HG03135 (cell line): ENCODE results near the gene ALG12.
A peak's percentile ranks its signal among the peaks of the same experiment; 100 is the strongest.

Experiments
- ATAC-seq: cut with Tn5 transposase; IDR thresholded peaks from one replicate; pipeline ENCODE4 v1.9.1; 2021; ENCODE audit warnings: mild to moderate bottlenecking, moderate library complexity; ENCODE audit not compliant: unreplicated experiment

ALG12 gene

DNA sequence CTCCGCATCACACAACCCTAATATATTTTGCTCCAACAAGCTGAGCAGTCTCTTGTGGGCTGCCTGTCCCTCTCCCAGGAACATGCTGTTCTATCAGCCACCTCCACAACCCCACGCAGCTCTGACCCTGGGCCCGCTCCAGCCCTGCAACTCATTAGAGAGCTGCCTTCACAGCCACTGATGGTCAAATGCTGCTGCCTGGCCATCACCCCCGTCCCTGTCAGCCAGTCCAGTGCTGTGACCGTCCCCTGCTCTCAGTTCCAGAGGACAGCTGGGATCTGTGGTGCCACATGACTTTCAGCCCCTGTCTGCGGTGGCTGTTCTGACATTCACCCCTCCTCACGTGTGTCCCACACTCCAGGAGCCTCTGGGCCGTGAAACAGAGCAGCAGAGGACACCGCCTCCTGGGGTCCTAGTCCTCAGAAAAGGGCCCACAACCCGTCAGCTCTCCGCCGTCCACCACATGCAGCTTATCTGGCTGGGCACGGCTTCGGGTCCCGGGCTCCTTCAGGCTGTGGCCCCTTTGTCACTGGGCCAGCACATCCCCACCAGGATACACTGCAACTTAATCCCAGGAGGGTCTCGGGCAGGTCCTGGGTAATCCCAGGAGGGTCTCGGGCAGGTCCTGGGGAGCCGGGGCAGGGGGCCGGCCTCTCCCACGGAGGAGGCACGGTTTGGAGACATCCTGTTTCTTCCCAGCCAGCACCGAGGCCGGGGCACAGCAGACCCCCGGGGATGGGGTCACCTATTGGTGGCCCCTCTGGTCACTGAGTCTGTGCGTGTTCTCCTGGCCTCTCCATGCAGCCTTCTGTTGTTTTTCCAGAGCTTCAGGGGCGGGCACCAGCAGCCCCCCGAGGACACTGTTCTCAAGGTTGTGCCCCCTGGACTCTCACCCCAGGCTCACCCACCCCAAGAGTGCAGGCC lies 15.3 kb upstream of the ALG12 start:
- ATAC-seq, result no peak

DNA sequence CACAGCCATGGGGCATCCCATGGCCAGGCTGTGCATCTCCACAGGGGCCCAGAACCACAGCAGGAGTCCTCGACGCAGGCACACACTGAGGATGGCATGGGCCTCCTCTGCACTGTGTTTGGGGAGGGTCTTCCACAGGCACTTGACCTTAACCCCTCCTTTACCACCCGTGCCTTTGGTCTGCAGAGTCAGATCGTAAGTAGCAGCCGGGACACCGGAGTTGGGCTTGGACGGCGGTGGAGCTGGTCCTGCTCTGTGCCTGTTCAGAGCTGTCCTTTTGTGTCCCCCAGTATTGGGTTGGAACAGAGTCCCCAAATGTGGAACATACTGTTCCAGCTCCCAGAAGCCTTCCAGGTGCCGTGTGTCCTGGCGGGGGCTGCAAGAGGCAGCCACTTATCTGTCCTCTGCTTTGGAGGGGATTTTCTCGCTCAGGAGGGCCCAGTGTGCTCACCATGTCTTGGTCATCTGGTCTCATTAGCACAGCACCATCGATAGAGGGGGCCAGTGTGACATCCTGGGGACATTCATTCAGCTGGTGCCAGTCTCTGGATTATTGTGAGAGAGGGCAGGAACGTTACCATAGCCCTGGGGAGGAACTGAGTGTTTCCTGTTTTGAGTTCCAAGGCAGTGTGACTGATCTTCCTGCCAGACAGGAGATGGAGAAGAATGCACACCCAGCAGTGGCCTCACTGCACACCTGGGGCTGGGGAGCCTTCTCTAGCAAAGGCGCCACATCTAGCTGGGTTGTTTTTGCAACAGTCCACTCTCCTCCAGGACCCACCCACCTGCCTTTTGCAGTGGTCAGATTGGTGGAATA lies 12.6 kb upstream of the ALG12 start:
- ATAC-seq, result no peak

DNA sequence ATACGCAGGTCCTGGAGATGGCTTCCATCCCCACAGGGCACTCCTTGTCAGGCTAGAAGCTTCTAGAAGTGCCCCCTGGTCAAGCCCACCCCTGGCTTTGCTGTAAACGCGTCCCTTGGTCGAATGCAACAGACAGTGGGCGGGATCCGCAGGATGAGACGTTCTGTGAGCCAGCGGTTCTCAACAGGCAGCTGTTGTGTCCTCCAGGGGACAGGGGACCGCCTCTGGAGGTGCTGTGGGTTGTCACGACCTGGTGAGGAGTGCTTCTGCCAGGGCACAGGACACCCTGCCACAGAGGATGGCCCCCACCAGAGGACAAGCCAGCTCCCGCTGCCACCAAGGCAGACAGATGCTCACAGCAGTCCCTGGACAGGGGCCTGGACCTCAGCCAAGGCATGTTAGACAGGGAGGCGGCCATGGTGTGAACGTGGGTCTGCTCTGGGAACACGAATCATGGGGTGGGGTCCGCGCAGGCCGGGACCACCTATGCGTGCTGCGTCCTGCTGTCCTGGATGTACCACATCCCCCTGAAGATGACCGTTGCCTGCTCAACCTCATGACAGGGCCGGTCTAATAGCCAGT lies 11.8 kb upstream of the ALG12 start:
- no peak for ATAC-seq

DNA sequence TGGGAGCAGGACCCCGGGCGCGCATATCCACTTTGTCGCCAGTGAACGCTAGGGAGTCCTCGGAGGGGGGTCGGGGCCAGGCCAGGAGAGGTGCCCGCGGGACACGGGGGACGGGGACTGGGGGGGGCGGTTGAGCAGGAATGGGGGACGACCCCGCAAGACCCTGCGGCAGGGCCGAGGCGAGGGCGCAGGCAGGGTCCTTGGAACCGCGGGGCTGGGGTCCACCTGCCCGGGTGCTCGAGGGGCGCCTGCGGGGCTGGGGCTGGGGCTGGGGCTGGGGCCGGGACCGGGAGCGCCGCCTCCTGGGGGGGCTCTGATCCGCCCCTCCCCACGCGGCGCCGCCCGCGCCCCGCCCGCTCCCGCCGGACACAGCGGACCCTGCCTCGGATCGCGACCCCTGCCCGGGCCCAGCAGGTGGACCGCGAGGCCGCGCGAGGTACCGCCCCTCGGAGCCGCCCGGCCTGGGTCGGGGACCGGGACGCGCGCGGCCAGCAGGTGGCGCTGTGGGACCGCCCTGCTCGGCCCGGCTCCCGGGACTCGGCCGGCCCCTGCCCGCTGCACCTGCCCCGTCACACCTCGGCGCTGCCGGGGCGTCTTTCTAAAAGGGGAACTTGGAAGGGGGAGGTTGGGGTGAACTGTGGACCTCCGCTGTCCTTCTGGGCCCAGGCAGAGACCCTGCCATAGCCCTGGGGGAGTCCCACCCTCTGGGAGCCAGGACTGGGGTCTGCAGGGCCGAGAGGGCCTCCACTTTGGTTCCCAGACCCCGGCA lies 11.2 kb upstream of the ALG12 start:
- no peak for ATAC-seq

DNA sequence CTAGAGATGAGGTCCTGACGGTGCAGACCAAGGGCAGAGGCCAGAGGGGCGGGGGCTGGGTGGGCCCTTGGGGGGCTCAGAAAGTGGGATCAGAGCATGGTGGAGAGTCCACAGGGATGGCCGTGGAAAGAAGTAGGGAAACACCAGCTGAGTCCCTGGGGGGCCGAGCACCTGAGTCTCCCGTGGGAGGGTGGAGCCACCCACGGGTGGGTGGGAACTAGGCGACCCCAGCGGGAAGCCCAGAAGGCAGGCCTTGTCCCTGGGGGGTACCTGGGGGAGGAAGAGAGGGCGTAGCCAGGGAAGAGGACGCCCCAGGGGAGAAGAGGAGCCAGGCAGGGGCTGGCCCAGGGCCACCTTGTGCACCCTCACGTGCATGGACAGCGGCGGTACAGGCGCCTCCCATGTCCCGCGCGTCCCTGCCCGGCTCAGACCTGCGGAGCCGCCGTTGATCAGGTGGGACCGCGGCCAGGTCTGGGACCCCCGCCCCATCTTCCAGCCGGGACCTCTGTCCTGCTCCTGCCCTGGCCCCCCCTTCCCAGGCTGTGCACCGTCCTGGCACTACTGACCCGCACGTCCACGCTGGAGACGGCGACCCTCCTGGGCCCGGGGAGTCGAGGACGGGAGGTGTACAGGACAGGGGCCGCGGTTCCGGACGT lies 10.4 kb upstream of the ALG12 start:
- ATAC-seq, result no peak

DNA sequence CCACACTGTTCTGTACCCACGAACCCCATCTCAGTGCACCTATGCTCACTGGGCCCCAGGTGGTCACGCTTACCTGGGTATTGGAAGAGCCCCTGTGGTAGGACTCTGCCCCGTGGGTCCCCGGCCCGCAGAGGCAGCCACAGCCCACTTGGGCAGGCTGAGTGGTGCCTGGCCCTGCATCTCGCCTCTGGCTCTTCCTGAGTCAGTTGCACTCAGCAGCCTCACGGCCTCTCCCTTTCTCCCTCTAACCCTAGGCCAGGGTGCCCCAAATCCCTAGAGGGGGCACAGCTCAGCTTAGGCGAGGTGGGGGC lies 9.9 kb upstream of the ALG12 start:
- no peak for ATAC-seq

DNA sequence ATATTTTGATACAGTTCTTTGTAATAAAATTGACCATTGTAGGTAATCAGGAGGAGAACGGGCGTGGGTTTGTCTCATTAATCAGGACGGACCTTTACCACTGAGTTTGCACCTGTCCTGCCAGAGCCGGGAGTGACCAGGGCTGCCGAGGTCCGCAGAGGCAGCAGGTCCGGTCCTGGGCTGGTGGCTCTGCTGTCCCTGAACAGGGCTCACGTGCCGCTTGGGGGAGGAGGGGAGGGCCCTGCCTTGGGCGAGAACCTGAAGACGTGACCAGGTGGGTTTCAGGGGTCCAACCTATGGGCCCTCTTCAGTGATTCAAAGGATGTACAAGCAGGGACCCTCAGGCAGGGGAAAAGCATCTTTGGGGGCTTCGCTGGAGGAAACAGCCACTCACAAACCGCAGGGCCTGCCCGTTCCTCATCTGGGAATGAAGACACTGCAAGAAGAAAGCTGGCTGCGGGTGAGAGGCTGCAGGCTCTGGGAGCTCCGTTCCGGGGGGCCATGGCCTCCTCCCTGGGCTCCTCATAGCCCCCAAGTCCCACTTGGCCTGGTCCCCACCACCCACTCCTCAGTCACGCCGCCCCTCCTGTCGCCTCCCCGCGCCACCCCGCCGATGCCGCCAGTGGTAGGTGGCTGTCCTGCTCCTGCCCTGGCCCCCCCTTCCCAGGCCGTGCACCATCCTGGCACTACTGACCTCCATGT lies 9.4 kb upstream of the ALG12 start:
- ATAC-seq, result no peak

DNA sequence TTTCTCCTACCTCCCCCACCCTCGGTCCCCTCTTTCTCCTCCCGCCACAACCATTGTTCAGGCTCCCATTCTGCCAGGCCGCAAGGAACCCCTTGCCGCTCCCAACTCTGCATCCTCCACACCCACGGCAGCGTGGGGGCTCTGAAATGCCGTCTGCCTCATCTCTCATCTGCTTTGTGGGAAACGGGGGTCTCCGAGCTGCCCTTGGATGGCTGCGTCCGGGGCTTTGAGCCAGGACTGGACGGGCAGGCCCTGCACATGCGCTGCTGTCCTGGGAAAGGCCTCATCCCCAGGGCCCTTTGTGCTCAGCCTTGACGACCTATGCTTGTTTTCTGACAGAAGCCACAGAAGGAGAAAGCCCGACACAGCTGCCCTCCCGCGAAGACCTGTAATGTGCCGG lies 8.7 kb upstream of the ALG12 start:
- ATAC-seq, result no peak

DNA sequence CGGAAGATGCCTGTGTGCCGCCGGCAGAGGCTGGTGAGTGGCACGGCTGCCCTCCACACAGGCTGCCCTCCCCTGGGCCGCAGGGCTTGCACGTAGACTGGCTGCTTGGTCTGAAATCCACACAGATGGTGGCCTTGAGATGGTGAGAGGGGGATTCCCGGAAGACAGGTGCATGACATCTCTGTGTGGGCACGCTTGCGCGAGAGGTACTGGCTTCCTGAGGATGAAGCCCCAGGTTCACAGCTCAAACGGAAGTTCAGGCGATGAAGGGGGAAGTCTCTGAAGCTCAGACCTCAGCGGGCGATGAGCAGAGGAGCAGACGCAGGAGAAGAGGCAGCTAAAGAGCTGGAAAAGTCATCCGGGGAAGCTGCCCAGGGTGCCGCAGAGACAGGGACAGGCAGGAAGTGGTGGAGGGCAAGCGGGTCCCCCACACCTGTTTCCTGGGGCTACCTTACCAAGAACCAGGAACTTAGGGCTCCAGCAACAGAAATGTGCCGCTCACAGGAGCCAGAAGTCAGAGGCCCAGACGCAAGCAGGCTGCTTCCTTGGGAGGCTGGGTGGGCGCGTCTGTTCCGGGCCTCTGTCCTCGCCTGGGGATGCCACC lies 7.4 kb upstream of the ALG12 start:
- ATAC-seq, result peak; percentile 38

DNA sequence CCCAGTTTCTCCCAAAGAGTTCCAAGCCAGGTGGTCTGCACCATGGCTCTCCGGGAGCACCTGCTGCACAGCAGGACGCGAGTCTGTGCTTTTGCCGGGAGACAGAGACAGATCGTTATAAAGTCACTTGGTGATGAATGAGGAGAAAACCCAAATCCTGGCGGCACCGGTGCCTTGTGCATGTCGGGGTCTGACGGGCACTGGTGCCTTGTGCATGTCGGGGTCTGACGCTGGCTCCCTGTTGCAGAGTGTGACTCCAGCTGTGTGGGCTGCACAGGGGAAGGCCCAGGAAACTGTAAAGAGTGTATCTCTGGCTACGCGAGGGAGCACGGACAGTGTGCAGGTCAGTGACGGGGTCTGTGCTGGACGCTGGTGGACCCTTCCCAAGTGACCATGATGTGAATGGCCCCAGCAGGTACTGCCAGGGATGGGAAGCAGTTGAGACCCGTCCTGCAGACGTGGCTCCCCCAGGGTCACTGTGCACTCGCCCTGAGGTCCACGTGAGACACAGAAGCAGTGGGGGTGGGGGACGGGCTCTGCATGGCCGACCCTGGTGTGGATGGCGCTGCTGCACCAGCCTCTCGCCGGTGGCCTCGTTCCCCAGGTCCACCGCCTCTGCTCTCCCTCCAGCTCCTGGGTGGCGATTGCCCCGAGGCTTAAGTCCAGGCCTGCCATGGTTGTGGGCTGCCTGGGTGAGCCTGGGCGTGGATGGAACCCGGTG lies 6.0 kb upstream of the ALG12 start:
- no peak for ATAC-seq

DNA sequence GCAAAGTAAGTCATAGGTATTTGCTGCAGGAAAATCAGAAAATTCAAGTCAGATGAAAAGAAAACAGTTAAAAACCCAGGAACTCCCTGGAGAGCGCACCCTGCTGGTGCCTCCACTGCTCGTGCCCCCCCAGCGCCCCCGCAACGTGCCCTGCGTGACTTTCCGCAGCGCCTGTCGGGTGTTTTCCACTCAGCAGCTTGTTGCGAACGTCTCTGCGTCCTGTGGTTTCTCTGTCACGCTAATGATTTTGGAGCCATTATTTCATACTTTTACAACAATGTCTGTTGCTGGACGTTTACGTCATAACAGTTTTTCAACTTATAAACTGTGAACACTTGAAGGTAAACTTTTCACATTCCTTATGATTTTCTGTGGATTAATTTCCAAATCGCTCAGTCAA lies 5.2 kb upstream of the ALG12 start:
- no peak for ATAC-seq

DNA sequence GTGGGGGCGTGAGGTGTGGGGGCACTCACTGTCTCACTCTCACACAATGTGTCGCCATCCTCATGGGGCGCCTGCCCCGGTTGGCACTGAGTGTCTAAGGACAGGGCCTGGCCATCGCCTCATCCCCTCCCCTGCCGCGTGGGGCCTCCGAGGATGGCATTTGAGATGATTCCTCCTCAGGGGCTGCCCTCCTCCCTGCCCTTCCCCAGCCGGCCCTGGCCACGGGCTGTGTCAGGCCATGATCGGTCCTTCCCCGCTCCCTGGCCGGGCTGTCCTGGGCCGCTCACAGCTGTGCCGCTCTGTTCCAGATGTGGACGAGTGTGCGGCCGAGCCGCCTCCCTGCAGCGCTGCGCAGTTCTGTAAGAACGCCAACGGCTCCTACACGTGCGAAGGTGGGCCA lies 4.7 kb upstream of the ALG12 start:
- no peak for ATAC-seq

DNA sequence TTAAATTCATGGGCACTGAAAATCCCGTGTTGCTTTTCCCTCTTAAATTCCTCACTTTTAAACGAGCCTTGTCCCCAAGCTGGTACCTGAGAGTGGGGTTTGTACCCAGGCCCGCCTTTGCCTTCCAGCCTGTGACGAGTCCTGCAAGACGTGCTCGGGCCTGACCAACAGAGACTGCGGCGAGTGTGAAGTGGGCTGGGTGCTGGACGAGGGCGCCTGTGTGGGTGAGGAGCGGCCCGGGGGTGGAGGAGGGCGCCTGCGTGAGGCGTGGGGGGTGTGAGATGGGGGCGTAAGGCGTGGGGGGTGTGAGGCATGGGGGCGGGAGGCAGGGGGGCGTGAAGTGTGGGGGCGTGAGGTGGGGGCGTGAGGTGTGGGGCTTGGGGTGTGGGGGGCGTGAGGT lies 4.2 kb upstream of the ALG12 start:
- ATAC-seq, result no peak

DNA sequence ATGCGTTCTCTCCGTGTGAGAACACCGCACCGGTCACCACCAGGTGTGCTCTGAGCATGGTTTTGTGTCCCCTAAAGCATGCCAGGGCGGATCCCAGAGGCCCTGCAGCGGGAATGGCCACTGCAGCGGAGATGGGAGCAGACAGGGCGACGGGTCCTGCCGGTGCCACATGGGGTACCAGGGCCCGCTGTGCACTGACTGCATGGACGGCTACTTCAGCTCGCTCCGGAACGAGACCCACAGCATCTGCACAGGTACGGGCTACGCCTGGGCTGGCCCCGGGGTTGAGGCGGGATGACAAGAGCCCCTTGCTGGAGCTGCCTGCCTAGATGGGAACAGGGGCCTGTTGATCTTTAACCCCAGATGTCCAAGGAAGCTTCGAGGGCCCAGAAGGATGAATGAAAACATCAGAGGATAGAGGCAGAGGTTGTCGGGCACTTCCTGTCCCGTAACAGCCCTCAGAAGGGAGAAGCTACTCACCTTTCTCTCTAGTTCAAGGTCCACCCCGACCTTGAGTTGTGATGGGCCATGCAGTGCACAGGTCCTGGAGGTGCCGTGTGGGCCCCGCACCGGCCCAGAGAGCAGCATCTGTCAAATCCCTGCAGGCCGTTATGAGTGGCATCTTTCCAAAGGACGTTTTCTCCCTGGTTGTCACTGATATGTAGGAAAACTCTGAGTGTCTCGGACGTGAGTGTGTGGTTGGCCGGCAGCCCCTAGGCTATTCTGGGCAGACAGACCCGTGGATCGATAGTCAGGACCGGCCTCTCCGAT lies 3.5 kb upstream of the ALG12 start:
- ATAC-seq, result no peak

DNA sequence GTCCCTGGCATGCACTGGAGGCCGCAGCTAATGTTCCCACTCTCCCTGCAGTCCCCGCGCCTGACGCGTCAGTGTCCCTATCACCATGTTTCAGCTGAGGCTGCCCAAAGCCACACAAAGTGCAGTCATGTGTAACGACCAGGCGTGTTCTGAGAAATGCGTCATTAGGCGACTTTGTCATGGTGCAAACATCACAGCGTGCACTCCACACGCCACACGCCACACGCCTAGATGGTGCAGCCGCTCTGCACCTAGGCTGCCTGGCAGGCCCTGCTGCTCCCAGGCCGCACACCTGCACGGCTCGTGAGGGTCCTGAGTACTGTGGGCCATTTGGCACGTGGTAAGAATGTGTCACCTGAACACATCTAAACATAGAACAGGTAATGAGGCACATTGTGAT lies 2.6 kb upstream of the ALG12 start:
- no peak for ATAC-seq

DNA sequence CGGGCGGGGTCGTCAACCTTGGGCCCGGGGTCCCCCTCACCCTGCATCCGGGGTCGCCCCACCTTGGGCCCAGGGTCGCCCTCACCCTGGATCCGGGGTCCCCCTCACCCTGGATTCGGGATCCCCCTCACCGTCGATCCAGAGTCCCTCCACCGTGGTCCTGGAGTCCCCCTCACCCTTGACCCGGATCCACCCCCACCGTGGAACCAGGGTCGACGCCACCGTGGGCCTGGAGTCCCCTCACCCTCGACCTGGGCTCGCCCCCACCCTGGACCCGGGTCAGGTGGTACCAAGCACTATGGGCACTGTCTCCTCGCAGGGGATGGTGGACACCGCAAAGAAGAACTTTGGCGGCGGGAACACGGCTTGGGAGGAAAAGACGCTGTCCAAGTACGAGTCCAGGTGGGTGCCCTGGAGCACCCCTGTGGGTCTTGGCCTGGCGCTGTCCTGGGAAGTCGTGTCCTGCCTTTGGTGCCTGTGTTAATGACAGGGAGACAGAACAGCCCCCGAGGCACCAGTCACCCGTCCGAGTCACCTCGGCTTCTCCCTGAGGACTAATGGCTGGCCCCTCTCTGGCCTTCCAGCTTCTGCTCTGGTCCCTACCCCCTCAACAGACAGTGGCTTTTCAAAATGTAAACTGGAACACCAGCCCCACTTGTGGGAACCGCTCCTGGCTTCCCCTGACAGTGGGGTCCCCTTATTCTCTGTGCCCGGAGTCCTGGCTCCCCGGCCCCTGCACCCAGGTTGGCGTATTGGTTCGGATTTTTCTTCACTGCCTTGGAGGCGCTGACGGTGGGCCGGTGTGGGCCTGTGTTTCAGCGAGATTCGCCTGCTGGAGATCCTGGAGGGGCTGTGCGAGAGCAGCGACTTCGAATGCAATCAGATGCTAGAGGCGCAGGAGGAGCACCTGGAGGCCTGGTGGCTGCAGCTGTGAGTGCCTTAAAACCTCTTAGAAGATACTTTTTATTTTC lies 958 bp upstream of the ALG12 start:
- peak; percentile 6 for ATAC-seq

DNA sequence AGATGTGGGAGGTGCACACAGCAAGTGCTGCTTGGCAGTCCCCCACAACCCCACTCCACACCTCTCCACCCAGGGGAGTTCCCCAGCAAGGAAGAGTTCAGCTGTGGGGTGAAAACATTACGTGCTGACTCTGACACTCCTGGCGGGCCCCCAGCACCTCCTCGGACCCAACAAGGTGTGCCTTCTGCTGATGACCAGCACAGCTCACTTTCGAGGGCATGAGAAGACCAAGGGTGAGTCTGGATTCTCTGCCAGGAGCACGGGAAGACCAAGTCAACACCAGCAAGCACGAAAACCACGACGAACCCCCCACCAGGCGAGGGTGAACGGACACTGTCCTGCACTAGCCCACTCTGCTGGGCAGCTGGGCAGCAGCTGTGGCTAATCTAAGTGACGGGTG lies 1.4 kb downstream of the ALG12 start:
- no peak for ATAC-seq
